HL-60 (cell line): ENCODE results near the gene MARF1.

Experiments
- CTCF ChIP-seq: IDR thresholded peaks from one replicate; pipeline ENCODE4 v1.5.1; 2011; ENCODE audit warnings: low read length, control low read depth, inconsistent platforms; ENCODE audit not compliant: insufficient read depth
- POLR2AphosphoS5 ChIP-seq: IDR thresholded peaks from 2 replicates; pipeline ENCODE4 v1.6.1; 2012; ENCODE audit warnings: low read depth

- TF ChIP-seq CTCF (no peak), POLR2AphosphoS5 (no peak)
Observed at GRCh38 chr16:15571557-15571956, 71.4 kb downstream of the MARF1 start.
